NCI-H2029 treated with DMSO at 0.1 percent for 48 hours (cell line): ENCODE data around the gene PDLIM7.
"Not testable (repeated sequence)": the region's sequence is repeated elsewhere in the genome, so short reads cannot be mapped to it uniquely, and the experiment has no call there.

Source experiments
- DNase-seq: peaks from one replicate; lab custom pipeline; 2025; lab: John Stamatoyannopoulos, UW

The PDLIM7 gene

GRCh38 chr5:177497292-177498012 lies at the start of gene PDLIM7:
Gene PDLIM7, minus strand, starts transcription at chr5:177497604. Its CDS starts 1,092 bp downstream, at chr5:177496512.
- peak; percentile 86 for DNase-seq

GRCh38 chr5:177546258-177546741 lies 48.9 kb upstream of the PDLIM7 start:
- DNase-seq: no peak

DNA sequence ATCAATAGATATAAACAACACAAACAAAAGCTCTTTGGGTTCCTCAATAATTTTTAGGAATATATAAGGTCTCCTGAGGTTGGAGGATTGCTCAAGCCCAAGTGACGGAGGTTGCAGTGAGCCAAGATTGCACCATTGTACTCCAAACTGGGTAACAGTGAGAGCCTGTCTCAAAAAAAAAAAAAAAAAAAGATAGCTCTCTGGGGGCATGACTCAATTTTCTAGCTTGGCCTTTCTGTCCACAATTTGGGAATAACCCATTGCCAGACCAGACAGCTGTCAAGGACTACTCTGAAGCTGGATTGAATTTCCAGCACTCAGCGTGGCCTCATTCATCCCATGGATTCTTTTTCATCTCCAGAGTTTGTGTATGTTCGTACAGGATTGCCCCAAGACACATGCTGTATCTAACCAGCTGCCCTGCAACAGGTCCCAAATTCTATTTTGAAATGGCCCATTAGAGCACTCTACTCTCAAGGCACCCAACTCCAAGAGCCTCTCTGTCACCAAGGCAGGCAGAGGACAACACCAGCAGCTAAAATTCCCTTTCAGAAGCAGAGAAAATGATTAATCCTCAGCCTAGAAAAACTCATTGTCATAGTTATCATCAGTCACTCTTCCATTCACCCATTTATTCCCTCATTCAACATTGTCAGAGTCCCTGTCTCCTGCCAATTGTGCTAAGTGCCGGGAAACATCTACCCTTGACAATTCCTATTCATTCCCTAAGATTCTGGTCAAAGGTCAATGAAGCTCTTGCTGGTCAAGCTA lies 48.3 kb upstream of the PDLIM7 start:
- DNase-seq: no peak

- DNase-seq: no peak
Measured at GRCh38 chr5:177542816-177543465, 45.5 kb upstream of the PDLIM7 start.

- no peak for DNase-seq
Measured at GRCh38 chr5:177540438-177540837, 43.0 kb upstream of the PDLIM7 start.

- no peak for DNase-seq
Measured at GRCh38 chr5:177539411-177539810, 42.0 kb upstream of the PDLIM7 start.

- no peak for DNase-seq
Measured at GRCh38 chr5:177538876-177539275, 41.5 kb upstream of the PDLIM7 start.

DNA sequence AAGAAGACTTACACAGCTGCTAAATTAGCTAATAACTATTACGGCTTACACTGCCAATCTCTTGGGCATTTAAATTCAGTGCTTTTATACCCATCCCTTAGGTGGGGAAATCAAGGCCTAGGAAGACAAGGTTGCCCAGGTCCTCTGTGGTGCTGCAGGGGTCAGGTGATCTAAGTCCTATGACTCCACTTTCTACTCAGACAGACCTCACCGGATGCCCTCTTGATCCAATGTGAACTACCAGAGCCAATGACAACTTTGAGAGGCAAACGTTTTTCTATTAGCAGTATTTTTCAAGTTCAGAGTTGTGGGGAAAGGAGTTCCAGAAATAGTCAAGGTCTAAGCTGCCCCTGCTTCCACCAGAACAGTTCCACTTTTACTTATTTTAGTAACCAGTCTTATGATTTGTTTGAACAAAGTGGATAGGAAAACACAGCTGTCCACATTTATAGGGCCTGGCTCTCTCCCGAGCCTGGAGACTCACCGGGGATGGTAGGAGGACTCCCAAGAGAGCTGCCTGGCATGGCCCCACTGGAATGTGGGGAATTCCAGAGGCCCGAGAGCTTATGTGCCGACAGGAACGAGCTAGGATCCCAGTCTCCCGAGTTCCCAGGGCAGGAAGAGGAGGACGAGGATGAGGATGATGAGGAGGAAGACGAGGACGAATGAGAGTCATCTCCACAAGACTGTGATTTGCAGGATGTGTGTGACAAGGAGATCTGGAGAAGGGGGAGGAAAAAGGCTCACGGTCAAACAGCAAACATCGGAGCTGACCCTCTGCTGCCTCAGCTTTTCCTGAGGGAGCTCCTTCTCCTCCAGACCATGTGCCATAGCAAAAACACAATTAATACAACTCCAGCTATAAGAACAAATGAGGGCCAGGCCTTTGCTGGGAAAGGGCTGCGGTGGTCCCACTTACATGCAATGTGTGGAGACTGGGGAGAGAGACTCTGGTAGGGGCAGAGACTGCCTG lies 40.3 kb upstream of the PDLIM7 start:
- DNase-seq: no peak

- no peak for DNase-seq
Measured at GRCh38 chr5:177536386-177536785, 39.0 kb upstream of the PDLIM7 start.

GRCh38 chr5:177535125-177535524 lies 37.7 kb upstream of the PDLIM7 start:
- DNase-seq: no peak

- DNase-seq: not testable (repeated sequence)
Measured at GRCh38 chr5:177534433-177534832, 37.0 kb upstream of the PDLIM7 start.

DNA sequence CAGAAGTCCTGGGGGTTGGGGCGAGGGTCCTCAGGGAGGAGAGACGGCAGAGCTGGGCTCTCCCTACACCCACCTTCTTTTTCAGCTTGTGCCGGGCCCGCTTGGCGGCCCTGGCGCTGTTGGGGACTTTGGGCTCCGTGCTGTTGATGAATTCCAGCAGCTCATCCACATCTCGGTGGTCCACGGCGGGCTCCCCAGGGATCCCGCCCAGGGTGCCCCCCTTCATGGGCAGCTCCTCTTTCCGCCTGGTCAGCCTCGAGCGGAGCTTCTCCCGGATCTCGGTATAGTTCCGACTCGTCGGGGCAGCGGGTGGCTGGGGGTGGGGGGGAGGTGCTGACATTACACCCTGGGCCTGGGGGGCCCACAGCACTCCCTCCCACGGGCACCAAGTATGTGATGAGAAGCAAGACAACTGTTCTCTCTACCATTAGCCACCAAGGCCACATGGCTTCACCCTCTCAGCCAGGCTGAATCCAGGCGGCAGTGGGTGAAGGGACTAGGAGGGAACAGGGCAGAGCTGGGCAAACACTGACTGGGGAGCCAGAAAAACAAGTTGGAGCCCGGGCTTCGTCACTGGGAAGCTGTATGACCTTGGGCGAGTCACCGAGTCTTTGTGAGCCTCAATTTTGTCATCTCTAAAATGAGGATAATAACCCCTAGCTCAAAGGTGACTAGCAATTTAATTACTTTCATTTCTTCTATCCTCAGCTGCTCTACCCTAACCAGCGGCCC lies 34.0 kb upstream of the PDLIM7 start:
- DNase-seq: no peak

DNA sequence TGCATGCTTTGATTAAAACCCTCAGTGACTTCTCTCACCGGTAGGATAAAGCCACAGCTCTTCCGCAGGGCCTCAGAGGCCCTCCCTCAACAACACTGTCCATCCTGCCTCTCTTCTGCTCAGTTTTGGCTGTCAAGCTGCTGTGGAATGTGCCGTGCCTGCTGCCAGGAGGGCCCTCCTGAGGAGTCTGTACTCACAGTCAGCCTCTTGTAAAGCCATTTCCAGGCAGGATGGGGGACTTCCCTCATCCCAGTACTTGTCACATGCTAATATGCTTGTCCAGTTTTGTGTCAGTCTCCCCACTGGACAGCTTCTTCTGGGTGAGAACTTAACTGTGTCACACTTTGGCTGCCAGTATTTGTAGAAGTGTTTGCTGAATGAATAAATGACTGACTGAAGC lies 33.2 kb upstream of the PDLIM7 start:
- no peak for DNase-seq

DNA sequence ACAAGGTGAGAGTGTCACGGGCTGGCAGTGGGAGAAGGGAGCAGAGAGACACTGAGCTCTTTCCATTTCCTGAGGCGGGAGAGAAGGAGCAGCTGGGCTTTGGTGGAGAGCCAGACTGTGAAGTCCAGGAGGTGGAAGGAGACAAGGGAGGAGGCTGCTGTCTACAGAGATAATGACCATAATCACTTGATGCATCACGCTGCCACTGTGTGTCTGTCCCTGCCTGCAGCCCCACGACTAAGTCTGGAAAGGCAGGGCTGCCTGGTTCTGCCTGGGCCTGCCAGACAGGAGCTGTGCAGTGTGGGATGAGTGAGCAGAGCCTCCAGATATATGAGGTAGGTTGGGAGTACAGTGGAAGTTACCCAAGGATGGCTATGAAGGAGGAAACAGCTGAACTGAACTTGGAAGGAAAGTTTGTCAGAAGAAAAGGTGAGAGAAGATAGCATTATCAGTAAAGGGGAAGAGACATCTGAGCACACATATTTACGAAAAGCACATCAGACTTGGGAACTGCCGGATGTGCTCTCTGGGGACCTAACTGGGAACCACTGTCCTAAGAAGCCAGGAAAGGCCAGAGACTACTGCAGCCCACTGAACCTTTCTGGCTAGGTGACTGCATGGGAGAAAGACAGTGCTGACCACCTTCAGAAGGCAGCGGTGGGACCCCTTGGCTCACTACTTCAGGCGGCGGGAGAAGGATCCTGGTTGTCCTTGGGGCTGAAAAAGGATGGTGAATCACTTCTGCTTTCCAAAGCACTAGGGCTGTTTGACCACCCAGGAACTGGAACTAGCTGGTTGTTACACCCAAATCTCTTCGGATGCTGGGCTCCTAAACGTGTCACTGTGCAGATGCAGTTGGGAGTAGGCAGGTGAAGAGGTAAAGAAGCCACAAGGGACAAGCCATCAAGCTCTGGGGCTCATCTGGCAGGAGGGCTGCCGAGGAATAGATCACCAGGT lies 32.1 kb upstream of the PDLIM7 start:
- DNase-seq: no peak

- DNase-seq: no peak
Measured at GRCh38 chr5:177528631-177529030, 31.2 kb upstream of the PDLIM7 start.

DNA sequence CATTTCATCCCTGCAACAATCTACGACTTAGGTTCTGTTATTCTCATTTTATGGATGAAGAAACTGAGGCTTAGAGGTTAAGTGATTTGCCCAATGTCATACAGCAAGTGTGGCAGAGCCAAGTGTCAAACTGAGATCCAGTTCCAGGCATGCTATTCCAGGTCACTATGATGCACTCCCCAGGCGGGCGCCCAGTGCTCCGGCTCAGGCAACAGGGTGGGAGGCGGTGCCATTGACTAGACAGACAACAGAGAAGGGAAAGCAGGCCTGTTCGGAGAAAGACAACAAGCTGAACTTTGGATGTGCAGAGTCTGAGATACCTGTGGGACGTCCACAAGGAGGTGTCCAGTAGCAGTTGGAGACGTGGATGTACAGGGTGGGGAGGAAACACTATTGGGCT lies 30.2 kb upstream of the PDLIM7 start:
- no peak for DNase-seq

- no peak for DNase-seq
Measured at GRCh38 chr5:177526791-177527190, 29.4 kb upstream of the PDLIM7 start.

DNA sequence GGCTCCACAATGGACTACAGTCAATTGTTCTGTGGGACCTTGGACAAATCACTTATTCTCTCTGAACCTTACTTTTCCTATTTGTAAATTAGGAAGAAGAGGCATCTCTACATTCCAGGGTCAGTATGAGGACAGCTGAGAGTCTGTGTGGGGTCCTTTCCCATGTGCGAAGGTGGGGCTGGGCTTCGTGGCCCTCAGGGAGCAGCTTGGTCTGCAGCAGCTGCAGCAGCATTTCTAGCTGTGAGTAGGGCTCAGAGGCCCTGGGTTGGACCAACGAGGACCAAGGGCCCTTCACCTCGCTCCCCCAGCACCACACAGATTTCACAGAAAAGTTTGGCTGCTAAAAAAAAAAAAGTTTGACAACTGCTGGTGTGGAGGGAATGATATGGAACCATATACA lies 28.8 kb upstream of the PDLIM7 start:
- DNase-seq: no peak

GRCh38 chr5:177524941-177525655 lies 27.7 kb upstream of the PDLIM7 start:
- no peak for DNase-seq
